Measurements from ENCODE around the gene PLBD1.

The PLBD1 gene

GRCh38 chr12:14564336-14564959 lies 3.2 kb downstream of the PLBD1 start:
- DNase-seq (ENCODE audit: low read depth) = no peak

DNA sequence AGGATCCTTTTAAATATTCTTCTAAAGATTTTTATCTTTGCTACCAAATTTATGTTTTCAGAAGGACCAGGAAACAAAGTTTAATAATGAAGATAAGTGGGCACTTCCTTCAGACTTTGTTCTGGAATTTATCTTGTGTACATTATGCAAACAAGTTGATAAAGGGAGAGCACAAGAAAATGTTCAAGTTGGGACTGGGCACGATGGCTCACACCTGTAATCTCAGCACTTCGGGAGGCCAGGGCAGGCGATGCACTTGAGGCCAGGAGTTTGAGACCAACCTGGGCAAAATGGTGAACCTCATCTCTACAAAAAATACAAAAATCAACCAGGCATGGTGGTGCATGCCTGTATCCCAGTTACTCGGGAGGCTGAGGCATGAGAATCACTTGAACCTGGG lies 4.6 kb downstream of the PLBD1 start:
- no peak for DNase-seq (ENCODE audit: low read depth)

DNA sequence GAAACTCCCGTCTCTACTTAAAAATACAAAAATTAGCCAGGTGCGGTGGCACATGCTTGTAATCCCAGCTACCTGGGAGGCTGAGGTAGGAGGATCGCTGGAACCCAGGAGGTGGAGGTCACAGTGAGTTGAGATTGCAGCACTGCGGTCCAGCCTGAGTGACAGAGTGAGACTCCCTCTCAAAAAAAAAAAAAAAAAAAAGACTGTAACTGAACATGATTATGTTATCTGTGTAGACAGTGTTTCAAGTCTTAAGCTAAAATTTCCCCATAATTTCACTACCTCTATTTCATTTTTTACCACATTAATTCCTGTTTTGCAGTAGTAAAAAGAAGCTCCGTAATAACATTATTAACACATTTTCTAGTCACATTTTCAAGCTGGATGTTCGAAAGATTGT lies 5.4 kb downstream of the PLBD1 start:
- DNase-seq (ENCODE audit: low read depth) = no peak

DNA sequence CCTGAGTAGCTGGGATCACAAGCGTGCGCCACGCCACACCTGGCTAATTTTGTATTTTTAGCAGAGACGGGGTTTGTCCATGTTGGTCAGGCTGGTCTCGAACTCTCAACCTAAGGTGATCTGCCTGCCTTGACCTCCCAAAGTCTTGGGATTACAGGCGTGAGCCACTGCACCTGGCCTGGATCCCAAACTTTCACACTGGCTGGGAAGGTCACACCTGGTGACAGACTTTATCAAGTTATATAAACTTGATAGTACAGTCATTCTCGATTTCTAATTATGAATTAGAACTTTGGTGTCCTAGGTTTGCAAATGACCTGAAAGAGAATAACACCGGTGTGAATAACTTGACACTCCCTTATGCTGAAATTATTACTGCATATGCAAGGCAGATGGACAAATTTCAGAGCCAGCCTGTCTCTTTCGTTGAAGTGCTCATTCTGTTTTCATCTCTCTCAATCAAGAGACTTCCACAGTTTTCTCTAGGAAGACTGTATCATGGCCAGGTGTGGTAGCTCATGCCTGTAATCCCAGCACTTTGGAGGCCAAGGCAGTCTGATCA lies 5.9 kb downstream of the PLBD1 start:
- no peak for DNase-seq (ENCODE audit: low read depth)

GRCh38 chr12:14560904-14561574 lies 6.6 kb downstream of the PLBD1 start:
- DNase-seq (ENCODE audit: low read depth) = no peak

- DNase-seq (ENCODE audit: low read depth) = no peak
These were observed 9.2 kb downstream of the PLBD1 start for GRCh38 chr12:14558473-14558959.

- DNase-seq (ENCODE audit: low read depth) = no peak
These were observed 9.7 kb downstream of the PLBD1 start for GRCh38 chr12:14557966-14558365.

DNA sequence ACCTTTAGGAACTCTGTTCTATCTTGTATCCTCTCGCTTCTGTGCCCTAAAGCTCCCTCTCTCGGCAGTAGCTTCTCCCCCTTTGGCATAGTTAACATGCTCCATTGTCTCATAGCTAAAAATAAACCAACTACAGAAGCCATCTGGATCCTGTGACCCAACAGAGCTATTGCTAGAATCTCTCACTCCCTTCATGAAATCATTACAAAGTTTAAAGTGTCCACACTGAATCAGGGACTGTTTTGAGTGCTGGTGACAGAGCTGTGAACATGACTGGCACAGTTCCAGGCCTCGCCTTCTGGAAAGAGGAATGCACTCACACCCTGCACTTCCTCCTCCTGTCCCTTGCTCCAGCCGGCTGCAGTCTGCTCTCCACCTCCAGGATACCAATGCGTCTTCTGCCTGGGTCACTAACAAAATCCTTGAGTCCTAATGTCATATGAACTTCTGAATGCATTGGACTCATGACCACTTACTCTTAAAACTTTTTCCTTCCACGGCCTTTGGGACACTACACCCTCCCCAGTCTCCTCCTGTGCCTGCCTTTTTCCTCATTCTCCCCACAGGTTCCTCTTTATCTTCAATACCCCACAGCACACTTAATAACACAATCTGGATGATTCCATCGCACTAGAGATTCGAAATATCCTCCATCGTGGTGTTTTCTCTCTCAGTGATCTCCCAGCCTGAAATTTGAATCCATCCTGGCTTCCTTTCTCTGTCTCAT lies 13.2 kb downstream of the PLBD1 start:
- no peak for DNase-seq (ENCODE audit: low read depth)

- DNase-seq (ENCODE audit: low read depth) = no peak
These were observed 19.1 kb downstream of the PLBD1 start for GRCh38 chr12:14548609-14549008.

- DNase-seq (ENCODE audit: low read depth) = no peak
These were observed 20.1 kb downstream of the PLBD1 start for GRCh38 chr12:14547571-14547970.

- no peak for DNase-seq (ENCODE audit: low read depth)
These were observed 22.2 kb downstream of the PLBD1 start for GRCh38 chr12:14545144-14546124.

DNA sequence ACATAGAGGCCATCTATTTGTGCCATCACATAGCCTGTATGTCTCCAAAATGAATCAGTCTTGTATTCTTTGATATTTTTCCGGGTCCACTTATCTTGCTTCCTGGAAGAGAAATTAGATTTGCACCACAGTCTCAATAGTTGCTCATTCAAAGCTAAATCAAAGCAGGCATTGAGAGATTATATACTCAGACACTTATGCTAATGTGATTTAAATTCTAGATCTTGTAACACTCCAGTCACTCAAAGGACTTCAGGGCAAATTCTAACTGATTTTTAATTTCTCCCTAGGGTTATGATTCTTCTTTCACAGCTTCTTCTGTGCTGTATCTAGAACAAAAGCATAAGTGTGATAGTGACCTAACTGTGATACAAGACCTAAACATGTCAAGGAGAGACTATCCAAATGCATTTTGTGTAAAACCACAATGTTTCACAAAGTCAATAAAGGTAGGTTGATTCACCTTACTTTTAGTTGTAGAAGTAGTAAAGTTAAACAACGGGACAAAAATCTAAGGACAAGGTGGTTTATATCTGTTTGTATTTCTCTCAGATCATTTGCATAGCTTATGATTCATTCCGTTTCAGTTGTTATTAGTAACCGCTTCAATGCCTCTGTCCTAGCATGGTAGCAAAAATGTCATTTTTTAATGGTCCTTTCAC lies 26.8 kb downstream of the PLBD1 start:
- no peak for DNase-seq (ENCODE audit: low read depth)

GRCh38 chr12:14537088-14537487 lies 30.6 kb downstream of the PLBD1 start:
- DNase-seq (ENCODE audit: low read depth) = no peak

DNA sequence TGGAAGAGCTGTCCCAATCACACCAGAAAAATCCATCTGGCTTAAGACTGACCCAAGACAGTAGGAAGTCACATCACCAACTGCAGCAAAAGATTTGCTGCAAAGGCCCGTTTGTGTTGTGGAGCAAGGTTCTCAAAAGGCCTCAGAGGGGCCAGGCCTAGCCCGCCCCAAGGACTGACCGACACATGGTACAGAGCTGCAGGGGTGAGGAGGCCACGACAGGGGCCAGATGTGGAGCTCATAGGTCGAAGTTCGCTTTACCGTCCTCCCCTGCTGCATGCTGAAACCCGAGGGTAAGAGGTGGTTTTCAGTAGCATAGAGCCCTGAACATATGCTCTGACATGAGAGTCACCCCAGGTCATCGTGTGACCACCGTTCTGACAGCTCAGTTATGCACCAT lies 35.5 kb downstream of the PLBD1 start:
- no peak for DNase-seq (ENCODE audit: low read depth)

GRCh38 chr12:14525964-14526363 lies 41.7 kb downstream of the PLBD1 start:
- DNase-seq (ENCODE audit: low read depth) = no peak

GRCh38 chr12:14521822-14522221 lies 45.9 kb downstream of the PLBD1 start:
- no peak for DNase-seq (ENCODE audit: low read depth)

DNA sequence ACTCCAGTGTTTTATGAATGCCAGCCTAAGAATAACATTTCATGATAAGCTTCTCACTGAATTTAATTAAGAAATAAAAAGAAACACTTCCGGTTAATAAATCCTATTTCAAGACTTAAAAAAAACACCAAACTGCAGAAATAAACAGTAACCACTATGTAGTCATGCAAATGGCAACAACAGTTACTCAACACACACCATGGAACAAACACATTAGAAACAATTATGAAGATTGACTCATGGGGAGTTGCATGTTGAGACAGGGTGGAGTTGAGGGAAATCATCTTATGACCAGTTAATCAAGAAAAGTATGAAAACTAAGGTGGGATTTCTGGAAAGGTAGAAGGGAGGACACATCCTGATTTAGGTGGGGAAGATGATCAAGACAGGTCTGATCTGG lies 52.7 kb downstream of the PLBD1 start:
- DNase-seq (ENCODE audit: low read depth) = no peak

DNA sequence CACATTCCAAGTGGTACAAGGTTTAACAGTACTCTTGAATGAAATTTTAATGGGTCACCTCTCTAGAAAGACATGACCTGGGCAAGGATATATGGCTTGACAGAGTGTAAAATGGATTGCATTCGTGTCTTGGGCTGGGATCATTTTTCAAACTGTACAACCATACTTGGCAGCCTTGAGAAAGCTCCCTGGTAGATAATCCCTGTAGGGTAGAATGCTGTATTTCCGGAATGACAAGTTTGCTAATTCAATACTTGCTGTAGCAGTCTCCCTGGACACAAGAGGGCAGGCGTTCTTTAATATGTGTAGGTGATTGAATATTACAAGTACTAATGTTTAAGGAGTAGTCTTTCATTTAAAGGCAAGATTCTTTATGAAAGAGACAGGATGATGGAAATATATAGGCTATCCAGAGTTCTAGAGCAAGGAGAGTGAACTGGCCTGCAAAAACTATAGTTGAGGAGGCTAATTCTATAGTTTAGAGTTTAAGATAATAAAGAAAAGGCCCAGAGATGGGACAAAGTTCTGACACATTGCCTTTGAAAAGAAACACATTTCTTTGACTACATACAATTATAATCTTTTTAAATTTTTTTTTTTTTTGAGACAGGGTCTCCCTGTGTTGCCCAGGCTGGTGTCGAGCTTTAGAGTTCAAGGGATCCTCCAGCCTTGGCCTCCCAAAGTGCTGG lies 53.4 kb downstream of the PLBD1 start:
- no peak for DNase-seq (ENCODE audit: low read depth)

GRCh38 chr12:14510574-14510973 lies 57.1 kb downstream of the PLBD1 start:
- no peak for DNase-seq (ENCODE audit: low read depth)
